Uterus (tissue), 4 donors: ENCODE measurements around the gene CORT. TPM values are rescaled to one million over a fixed set of nuclear protein-coding genes. Genes with fewer than 3 reads are reported as not detected.
A peak's percentile ranks its signal among the peaks of the same experiment; 100 is the strongest.

Source experiments
- DNase-seq, 2 donors: peaks; one replicate each; pipeline ENCODE4 v3.0.0-alpha.2; 2019 to 2020
- H3K27ac ChIP-seq, 2 donors: fragments of 200-600 bp; sonication (generic); 1 replicate in 1 of 2; 2 replicates in 1 of 2; pipeline ENCODE4 v1.5.1; 2016 to 2018
- H3K27me3 ChIP-seq, 2 donors: fragments of 200-600 bp; sonication (generic); one replicate each; pipeline ENCODE4 v1.5.1; 2018 to 2019; ENCODE audit warnings: control low read depth in 1 of 2
- H3K36me3 ChIP-seq, 2 donors: fragments of 200-600 bp; sonication (generic); one replicate each; pipeline ENCODE4 v1.5.1; 2019; ENCODE audit warnings: control low read depth in 1 of 2
- H3K4me1 ChIP-seq, 2 donors: fragments of 200-600 bp; sonication (generic); one replicate each; pipeline ENCODE4 v1.5.1; 2018 to 2019; ENCODE audit warnings: control low read depth in 1 of 2
- H3K4me3 ChIP-seq, 2 donors: fragments of 200-600 bp; sonication (generic); 1 replicate in 1 of 2; 2 replicates in 1 of 2; pipeline ENCODE4 v1.5.1; 2018 to 2019; ENCODE audit warnings: mild to moderate bottlenecking in 1 of 2
- H3K9me3 ChIP-seq, 2 donors: fragments of 200-600 bp; sonication (generic); one replicate each; pipeline ENCODE4 v1.5.1; 2019; ENCODE audit warnings: control low read depth in 1 of 2
- POLR2A ChIP-seq, 2 donors: fragments of 450-650 bp; IDR thresholded peaks; one replicate each; pipeline ENCODE4 v1.6.1; 2016; ENCODE audit warnings: antibody characterized with exemption in 2 of 2, mild to moderate bottlenecking in 1 of 2, moderate library complexity in 1 of 2
- intact Hi-C: fragments of 100-400 bp; cut with DNase I; formaldehyde crosslinking; loops from one replicate; pipeline ENCODE4 v1.15.1; 2023; ENCODE audit warnings: low total_unique reads
- total RNA-seq, 4 donors: library from RNA; depleted of rRNA in 3 of 4; stranded (reverse); fragments of >200 nt in 3 of 4; gene quantifications; one replicate each; pipeline versions ENCODE4 v1.1.0 to v1.2.4, GENCODE V29; 2014 to 2023
- TF ChIP-seq, protein P1 (sequence below), 4 experiments: fragments of 200-600 bp in 2 of 4; fragments of 450-650 bp in 2 of 4; sonication (generic) in 2 of 4; IDR thresholded peaks; one replicate each; pipeline ENCODE4 v1.5.1; 2016 to 2019; ENCODE audit warnings: antibody characterized with exemption in 4 of 4, mild to moderate bottlenecking in 2 of 4, moderate library complexity in 1 of 4
- donor health status: DM: yes; HTN: yes; CAD: no.

Gene CORT
- total RNA-seq, 4 donors from 2014 or later = 0.79 TPM; not detected in 3

GRCh38 chr1:10494754-10495474 is 45.1 kb downstream of the CORT start:
- DNase-seq = peak; percentile 64 to 73
- Histone ChIP-seq H3K27ac (peak overlapping the region in 1 of 2 donors; percentile 45), H3K9me3 (no peaks in the 10 kb centered on the region), H3K4me3 (peak overlapping the region in 1 of 2 donors; percentile 7), H3K36me3 (no peaks in the 10 kb centered on the region), H3K4me1 (no peaks in the 10 kb centered on the region), H3K27me3 (no peaks in the 10 kb centered on the region)
- no peak for TF ChIP-seq POLR2A (IDR thresholded peaks at IDR 0.05)
- TF ChIP-seq, protein P1, sequence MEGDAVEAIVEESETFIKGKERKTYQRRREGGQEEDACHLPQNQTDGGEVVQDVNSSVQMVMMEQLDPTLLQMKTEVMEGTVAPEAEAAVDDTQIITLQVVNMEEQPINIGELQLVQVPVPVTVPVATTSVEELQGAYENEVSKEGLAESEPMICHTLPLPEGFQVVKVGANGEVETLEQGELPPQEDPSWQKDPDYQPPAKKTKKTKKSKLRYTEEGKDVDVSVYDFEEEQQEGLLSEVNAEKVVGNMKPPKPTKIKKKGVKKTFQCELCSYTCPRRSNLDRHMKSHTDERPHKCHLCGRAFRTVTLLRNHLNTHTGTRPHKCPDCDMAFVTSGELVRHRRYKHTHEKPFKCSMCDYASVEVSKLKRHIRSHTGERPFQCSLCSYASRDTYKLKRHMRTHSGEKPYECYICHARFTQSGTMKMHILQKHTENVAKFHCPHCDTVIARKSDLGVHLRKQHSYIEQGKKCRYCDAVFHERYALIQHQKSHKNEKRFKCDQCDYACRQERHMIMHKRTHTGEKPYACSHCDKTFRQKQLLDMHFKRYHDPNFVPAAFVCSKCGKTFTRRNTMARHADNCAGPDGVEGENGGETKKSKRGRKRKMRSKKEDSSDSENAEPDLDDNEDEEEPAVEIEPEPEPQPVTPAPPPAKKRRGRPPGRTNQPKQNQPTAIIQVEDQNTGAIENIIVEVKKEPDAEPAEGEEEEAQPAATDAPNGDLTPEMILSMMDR (IDR thresholded peaks at IDR 0.05) = peak; percentile 73 to 82 (median 80)
- intact Hi-C loops = loop anchor here (10.0 kb wide), 1 partner anchor 60 kb away; the partner anchor contains the start of gene CENPS

GRCh38 chr1:10495475-10495817 is 45.6 kb downstream of the CORT start:
- Histone ChIP-seq H3K36me3 (no peaks in the 10 kb centered on the region), H3K4me1 (no peaks in the 10 kb centered on the region), H3K27ac (peak overlapping the region in 1 of 2 donors; percentile 45), H3K4me3 (peak overlapping the region in 1 of 2 donors; percentile 7), H3K9me3 (no peaks in the 10 kb centered on the region), H3K27me3 (no peaks in the 10 kb centered on the region)
- TF ChIP-seq POLR2A (IDR thresholded peaks at IDR 0.05) = no peak
- TF ChIP-seq, protein P1 (IDR thresholded peaks at IDR 0.05) = no peak
- intact Hi-C loops = loop anchor here (10.0 kb wide), 1 partner anchor 61 kb away; the partner anchor contains the start of gene CENPS
- DNase-seq = no peak

DNA sequence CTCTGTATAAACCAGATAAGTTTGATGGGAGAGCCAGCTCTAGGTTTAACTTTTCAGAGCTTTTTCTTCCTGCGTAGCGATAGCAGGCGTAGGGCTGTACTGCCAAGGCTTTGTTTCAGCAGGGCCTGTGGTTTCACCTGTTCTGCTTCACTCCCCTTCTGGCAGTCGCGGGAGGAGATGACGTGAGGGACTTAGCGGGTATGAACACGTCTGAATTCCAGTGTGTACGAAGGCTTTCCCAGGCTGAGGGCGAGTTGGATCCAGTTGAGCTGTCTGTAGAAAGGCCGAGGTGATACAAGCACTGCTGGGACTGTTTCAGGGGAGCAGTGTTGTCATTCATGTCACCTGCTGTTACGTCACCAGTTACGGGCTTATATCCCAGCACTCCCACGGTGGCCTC is 46.1 kb downstream of the CORT start:
- DNase-seq = no peak
- Histone ChIP-seq H3K9me3 (no peaks in the 10 kb centered on the region), H3K27me3 (no peaks in the 10 kb centered on the region), H3K36me3 (no peaks in the 10 kb centered on the region), H3K27ac (no peak overlapping the region), H3K4me1 (no peaks in the 10 kb centered on the region), H3K4me3 (no peak overlapping the region)
- intact Hi-C loops = loop anchor here (10.0 kb wide), 1 partner anchor 61 kb away; the partner anchor contains the start of gene CENPS
- TF ChIP-seq, protein P1 (IDR thresholded peaks at IDR 0.05) = no peak
- no peak for TF ChIP-seq POLR2A (IDR thresholded peaks at IDR 0.05)

- no peaks in the 10 kb centered on the region for H3K36me3 ChIP-seq
- intact Hi-C loops = loop anchor here (10.0 kb wide), 1 partner anchor 62 kb away; the partner anchor contains the start of gene CENPS
- no peak overlapping the region for H3K27ac ChIP-seq
- no peaks in the 10 kb centered on the region for H3K9me3 ChIP-seq
- TF ChIP-seq, protein P1 (IDR thresholded peaks at IDR 0.05) = no peak
- TF ChIP-seq POLR2A (IDR thresholded peaks at IDR 0.05) = no peak
- H3K4me1 ChIP-seq = no peaks in the 10 kb centered on the region
- H3K27me3 ChIP-seq = no peaks in the 10 kb centered on the region
- H3K4me3 ChIP-seq = no peak overlapping the region
- no peak for DNase-seq
Measured at GRCh38 chr1:10497109-10497508, 47.3 kb downstream of the CORT start.

GRCh38 chr1:10498231-10498630 is 48.4 kb downstream of the CORT start:
- H3K4me1 ChIP-seq = no peaks in the 10 kb centered on the region
- no peak for DNase-seq
- intact Hi-C loops = loop anchor here (10.0 kb wide), 1 partner anchor 63 kb away; the partner anchor contains the start of gene CENPS

More at GRCh38 chr1:10498231-10498630, 48.4 kb downstream of the CORT start:
- Histone ChIP-seq H3K27ac (no peak overlapping the region), H3K36me3 (no peaks in the 10 kb centered on the region), H3K9me3 (no peaks in the 10 kb centered on the region), H3K27me3 (no peaks in the 10 kb centered on the region), H3K4me3 (no peak overlapping the region)
- TF ChIP-seq, protein P1 (IDR thresholded peaks at IDR 0.05) = no peak
- no peak for TF ChIP-seq POLR2A (IDR thresholded peaks at IDR 0.05)
